ES-I3 (cell line): ENCODE results near the gene PHYKPL.
A peak's percentile ranks its signal among the peaks of the same experiment; 100 is the strongest.
"Not testable (repeated sequence)": the region's sequence is repeated elsewhere in the genome, so short reads cannot be mapped to it uniquely, and the experiment has no call there.

ENCODE experiments used
- H3K36me3 ChIP-seq: 2 replicates; pipeline ENCODE4 v1.6.1; 2013; ENCODE audit warnings: mild to moderate bottlenecking, low read length, control low read depth, moderate library complexity; ENCODE audit not compliant: insufficient read depth
- H3K4me1 ChIP-seq: 2 replicates; pipeline ENCODE4 v1.6.1; 2013; ENCODE audit warnings: mild to moderate bottlenecking, control low read depth, low read length; ENCODE audit not compliant: insufficient read depth
- H3K9ac ChIP-seq: 2 replicates; pipeline ENCODE4 v1.6.1; 2013; ENCODE audit warnings: low read depth, mild to moderate bottlenecking, low read length, moderate library complexity
- H3K9me3 ChIP-seq: 2 replicates; pipeline ENCODE4 v1.6.1; 2013; ENCODE audit warnings: mild to moderate bottlenecking, low read length, moderate library complexity; ENCODE audit not compliant: control insufficient read depth, insufficient read depth

The PHYKPL gene

DNA sequence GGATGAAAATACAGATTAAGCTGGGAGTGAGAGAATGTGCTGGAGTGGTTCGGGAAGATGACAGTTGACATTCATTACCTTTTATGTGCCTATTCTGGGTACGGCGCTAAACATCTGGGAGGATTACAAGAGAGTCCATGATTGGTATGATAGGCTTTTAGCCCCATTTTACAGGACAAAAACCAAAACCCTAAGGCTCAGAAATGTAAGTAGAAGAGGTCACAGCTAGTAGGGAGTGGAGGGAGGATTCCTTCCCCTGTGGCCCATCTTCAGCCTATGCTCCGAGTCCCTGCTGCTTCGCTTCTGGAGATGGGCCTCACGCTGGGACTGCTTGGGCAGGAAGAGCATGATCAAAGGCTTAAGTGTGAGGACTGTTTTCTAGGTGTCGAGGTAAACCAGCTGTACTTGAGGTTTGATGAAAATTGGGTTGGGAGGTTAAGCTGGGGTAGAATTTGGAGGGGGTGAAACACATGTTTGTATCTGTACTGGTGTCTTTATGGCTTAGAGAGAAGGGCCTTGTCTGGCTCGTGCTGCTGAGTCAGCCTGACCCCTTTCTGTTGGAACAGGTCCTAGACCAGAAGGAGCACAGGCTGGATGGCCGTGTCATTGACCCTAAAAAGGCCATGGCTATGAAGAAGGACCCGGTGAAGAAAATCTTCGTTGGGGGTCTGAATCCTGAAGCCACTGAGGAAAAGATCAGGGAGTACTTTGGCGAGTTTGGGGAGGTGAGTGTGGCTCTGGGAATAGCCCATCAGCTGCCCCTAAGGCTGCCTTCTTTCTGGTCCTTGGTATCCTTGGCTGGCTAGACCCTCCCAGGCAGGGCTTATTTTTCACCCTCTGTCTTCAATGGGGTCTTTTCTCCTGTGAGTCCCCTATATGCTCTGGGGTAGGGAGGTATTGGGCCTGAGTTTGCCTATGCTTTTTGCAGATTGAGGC lies 26.2 kb downstream of the PHYKPL start:
- H3K36me3 ChIP-seq = peaks cover 44% of the 10 kb centered on the region
- H3K9ac ChIP-seq = peak overlapping the region; percentile 85
- peaks cover 12% of the 10 kb centered on the region for H3K4me1 ChIP-seq
- no peaks in the 10 kb centered on the region for H3K9me3 ChIP-seq

DNA sequence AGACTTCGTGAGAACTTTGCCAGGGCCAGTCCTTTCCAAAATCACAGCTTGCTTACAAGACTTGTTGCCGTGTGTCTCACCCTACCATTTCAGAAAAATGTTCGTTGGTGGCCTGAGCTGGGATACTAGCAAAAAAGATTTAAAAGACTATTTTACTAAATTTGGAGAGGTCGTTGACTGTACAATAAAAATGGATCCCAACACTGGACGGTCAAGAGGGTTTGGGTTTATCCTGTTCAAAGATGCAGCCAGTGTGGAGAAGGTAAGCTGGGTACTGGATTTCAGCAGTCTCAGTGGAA lies 26.9 kb downstream of the PHYKPL start:
- H3K9ac ChIP-seq = peak overlapping the region; percentile 85
- H3K9me3 ChIP-seq = no peaks in the 10 kb centered on the region
- peaks cover 41% of the 10 kb centered on the region for H3K36me3 ChIP-seq
- H3K4me1 ChIP-seq = peaks cover 12% of the 10 kb centered on the region

DNA sequence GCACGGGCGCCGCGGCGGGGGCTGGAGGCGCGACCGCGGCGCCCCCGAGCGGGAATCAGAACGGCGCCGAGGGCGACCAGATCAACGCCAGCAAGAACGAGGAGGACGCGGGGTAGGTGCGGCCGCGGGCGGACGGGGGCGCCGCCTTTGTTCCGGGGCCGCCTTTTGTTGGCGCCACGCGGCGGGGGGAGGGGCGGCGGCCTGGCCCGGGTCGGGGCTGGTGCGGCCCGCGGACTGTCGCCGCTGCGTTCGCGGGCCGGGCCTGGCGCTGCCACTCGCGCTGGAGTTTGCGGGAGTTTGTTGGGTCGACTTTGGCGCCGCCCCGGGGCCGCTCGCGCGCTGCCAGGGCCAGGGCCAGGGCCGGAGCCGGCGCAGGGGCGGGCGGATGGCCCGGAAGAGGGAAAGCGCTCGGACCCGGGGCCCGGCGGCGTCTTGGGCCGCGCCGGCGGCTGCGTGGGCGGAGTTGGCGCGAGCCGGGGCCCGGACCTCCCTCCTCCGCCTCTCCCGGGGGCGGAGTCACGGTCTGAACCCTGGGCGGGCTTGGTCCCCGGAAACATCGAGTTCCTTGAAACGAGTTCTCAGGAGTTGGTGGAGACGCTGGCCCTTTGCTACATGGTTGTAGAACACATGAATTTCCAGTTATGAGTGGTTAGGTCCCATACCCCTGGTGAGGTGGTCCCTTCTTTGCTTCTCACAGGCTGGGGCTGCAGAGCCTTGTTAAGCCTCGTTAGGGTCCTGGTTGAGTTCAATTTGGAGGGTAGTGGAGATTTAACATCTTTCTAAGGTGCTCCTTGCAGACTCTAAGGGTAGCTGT lies 27.5 kb downstream of the PHYKPL start:
- Histone ChIP-seq H3K36me3 (peaks cover 37% of the 10 kb centered on the region), H3K9me3 (no peaks in the 10 kb centered on the region), H3K9ac (peak overlapping the region; percentile 85), H3K4me1 (peaks cover 12% of the 10 kb centered on the region)

DNA sequence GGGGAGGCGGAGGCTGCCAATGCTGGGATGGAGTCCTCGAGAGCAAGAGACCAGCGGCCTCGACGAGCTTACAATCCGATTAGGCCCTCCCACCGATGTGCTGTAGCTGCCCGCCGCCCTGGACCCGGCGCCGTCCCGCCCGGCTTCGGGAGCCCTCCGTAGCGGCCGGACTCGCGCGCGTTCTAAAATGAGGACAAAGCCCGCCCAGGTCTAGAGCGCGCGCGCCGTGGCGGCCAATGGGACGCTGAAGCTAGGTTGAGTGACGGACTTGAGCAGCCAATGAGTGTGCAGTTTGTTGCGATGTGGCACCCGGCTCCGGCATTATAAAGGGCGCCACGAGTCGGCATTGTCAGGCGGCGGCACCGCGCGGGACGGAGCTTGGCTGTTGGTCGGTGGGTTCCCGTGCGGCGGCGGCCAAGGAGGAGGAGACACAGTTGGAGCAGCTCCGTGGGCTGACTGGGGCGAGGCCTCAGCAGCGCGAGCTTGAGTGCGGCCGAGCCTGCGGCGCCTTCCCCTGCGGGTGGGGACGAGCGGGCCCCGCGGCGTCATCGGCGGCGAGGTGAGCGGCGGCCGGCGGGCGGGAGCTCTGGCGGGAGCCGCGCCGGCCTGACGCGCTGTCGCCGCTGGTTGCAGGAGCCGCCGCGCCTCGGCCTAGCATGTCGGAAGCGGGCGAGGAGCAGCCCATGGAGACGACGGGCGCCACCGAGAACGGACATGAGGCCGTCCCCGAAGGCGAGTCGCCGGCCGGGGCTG lies 28.2 kb downstream of the PHYKPL start, which contains the start of gene HNRNPAB:
Gene HNRNPAB (plus strand): TSS at position 352 of the 753 bp plus-strand sequence. CDS start 305 bp downstream, at position 657.
- H3K4me1 ChIP-seq = peaks cover 12% of the 10 kb centered on the region
- H3K9ac ChIP-seq = peak within 1 kb of the TSS; percentile 85
- peaks cover 32% of the 10 kb centered on the region for H3K36me3 ChIP-seq
- H3K9me3 ChIP-seq = no peaks in the 10 kb centered on the region

DNA sequence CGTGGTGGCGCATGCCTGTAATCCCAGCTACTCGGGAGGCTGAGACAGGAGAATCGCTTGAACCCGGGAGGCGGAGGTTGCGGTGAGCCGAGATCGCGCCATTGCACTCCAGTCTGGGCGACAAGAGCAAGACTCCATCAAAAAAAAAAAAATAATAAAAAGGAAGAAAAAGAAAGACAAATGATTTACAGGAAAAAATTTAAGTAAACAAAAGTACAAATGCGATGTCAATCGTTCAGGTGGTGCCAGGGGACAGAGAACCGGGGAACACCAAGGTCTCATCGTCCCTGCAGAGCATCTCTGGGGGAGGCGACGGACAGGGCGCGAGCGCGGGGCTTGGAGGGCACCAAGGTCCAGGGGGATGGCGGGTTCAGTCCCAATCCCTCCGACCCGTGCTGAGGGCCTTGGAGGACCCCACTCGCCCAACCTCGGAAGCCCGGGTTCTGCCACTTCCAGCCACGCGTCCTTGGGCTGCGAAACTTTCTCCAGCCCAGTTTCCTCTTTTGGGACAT lies 28.9 kb downstream of the PHYKPL start:
- Histone ChIP-seq H3K4me1 (peaks cover 12% of the 10 kb centered on the region), H3K36me3 (peaks cover 27% of the 10 kb centered on the region), H3K9me3 (no peaks in the 10 kb centered on the region), H3K9ac (peak overlapping the region; percentile 85)

DNA sequence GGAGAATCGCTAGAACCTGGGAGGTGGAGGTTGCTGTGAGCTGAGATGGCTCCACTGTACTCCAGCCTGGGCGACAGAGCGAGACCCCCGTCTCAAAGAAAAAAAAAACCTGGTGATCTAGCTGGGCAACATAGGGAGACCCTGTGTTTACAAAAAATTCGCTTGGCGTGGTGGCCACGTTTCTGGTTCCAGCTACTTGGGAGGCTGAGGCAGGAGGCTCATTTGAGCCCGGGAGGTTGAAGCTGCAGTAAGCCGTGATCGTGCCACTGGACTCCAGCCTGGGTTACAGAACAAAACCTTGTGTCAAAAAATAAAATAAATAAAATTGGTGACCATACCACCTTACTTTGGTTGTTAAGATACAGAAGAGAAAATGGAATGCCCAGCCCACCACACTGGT lies 30.1 kb downstream of the PHYKPL start:
- H3K9ac ChIP-seq = no peak overlapping the region
- peaks cover 12% of the 10 kb centered on the region for H3K4me1 ChIP-seq
- H3K9me3 ChIP-seq = no peaks in the 10 kb centered on the region
- peaks cover 21% of the 10 kb centered on the region for H3K36me3 ChIP-seq

DNA sequence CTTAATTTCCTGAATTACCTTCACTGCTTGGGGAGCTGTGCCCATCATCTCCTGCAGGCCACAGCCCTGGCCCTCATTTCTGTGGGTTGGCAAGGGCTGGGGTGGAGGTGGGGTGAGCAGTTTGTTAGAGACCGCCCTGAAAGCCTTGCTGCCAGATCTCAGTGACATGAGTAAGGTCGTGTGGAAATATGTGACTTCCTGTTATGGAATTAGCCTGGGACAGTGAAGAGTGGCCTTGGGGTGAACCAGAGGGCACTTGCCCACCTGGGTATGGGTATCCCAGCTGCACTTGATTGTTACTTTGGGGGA lies 30.7 kb downstream of the PHYKPL start:
- Histone ChIP-seq H3K36me3 (peaks cover 15% of the 10 kb centered on the region), H3K9me3 (no peaks in the 10 kb centered on the region), H3K4me1 (peaks cover 9% of the 10 kb centered on the region), H3K9ac (no peak overlapping the region)

DNA sequence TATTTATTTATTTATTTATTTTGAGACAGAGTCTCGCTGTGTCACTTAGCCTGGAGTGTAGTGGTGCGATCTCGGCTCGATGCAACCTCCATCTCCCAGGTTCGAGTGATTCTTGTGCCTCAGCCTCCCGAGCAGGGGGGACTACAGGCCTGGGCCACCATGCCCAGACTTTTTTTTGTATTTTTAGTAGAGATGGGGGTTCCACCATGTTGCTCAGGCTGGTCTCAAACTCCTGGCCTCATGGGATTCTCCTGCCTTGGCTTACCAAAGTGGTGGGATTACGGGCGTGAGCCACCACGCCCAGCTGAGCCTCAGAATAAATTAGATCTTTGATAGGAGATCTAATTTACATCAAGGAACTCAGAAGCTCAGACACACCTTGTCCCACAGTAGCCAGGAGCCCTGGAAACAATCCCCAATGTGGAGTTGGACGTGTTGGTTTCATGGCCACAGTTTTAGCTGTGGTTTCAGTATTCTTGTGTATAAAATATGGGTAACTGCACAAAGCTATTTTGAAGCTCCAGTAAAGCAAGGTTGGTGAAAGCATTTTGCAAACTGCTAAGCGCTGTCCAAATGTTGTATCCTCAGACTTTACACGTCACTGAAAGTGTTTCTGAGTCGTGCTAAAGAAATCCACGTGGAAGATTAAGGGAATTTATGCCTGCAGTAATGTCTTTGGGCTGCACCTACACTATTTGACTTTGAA lies 31.2 kb downstream of the PHYKPL start:
- H3K36me3 ChIP-seq = peaks cover 11% of the 10 kb centered on the region; the same call in 1 of the 2 replicates
- no peak overlapping the region for H3K9ac ChIP-seq
- no peaks in the 10 kb centered on the region for H3K9me3 ChIP-seq
- peaks cover 5% of the 10 kb centered on the region for H3K4me1 ChIP-seq

DNA sequence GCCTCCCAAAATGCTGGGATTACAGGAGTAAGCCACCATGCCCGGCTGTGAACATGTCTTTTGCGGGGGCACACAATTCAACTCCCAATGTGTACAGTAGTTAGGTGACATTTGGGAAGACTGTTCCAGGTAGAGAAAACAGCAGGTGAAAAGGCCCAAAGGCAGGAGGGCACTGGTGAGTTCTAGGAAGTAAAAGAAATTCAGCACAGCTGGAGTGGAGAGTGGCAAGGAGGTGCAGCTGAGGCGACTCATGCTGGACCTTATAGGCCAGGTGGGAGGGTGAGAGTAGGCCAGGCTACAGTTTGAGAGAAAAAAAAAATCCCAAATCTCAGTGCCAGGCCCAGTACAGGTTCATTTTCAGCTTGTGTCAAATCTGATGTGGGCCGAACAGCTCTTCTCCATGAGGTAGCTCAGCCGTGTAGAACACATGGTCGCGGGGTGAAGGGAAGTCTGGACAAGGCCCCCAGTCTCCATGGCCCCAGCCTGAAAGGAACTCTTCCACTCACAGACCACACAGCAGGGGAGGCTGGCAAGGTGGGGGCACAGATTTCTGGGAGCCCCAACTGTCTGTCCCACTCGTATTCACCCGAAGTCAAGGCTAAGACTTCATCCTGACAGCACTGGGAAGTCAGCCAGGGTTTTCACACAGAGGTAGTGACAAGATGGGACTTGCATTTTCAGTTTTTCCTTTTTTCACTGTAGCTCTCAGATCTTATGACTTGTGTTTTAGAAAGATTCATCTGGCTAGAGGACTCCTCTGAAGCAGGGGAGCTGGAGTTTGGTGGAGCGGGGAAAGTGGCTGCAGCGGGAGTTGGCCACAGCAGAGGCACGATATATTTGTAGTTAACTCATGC lies 32.8 kb downstream of the PHYKPL start:
- no peak overlapping the region for H3K9ac ChIP-seq
- H3K9me3 ChIP-seq = no peaks in the 10 kb centered on the region
- H3K4me1 ChIP-seq = no peaks in the 10 kb centered on the region; the same call in 1 of the 2 replicates
- no peaks in the 10 kb centered on the region for H3K36me3 ChIP-seq

DNA sequence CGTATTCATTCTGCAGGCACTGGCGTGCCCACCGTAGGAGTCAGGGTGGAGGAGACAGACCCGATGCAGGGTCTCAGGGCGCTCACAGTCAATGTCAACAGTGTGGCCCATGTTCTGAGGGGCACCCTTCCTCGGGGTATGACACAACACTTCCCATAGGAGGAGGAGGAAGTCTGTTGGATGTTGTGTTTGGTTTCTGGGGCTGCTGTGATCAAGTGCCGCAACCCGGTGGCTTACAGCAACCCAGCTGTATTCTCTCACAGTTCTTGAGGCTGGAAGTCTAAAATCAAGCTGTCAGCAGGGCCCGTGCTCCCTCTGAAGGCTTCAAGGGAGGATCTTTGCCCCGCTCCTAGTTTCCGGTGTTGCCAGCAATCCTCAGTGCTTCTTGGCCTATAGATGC lies 33.9 kb downstream of the PHYKPL start:
- Histone ChIP-seq H3K9ac (no peak overlapping the region), H3K36me3 (no peaks in the 10 kb centered on the region), H3K4me1 (no peaks in the 10 kb centered on the region; the same call in 1 of the 2 replicates), H3K9me3 (no peaks in the 10 kb centered on the region)

DNA sequence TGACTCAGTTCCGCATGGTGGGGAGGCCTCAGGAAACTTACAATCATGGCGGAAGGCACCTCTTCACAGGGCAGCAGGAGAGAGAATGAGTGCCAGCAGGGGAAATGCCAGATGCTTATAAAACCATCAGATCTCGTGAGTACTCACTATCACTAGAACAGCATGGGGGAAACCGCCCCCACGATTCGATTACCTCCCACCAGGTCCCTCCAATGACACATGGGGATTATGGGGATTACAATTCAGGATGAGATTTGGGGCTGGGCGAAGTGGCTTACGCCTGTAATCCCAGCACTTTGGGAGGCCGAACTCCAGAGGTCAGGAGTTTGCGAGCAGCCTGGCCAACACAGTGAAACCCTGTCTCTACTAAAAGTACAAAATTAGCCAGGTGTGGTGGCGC lies 34.5 kb downstream of the PHYKPL start:
- H3K4me1 ChIP-seq, H3K36me3 ChIP-seq, H3K9me3 ChIP-seq, H3K9ac ChIP-seq: not testable (repeated sequence)

DNA sequence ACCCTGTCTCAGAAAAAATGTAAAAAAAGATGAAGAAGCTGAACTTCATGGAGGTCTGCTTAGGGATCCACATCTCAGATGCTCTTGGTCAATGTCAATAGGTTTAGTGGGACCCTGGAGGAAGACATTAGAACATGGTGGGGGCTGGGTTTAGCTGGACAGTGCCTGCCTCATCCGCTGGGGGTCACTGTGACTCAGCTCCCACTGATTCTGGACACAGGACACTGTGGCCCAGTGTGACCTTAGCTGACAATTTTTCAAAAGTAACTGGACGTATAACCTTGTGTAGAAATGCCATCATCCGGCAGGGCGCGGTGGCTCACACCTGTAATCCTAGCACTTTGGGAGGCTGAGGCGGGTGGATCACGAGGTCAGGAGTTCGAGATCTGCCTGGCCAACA lies 35.6 kb downstream of the PHYKPL start:
- no peaks in the 10 kb centered on the region for H3K36me3 ChIP-seq
- H3K9me3 ChIP-seq = no peaks in the 10 kb centered on the region
- no peaks in the 10 kb centered on the region; the same call in 1 of the 2 replicates for H3K4me1 ChIP-seq
- no peak overlapping the region for H3K9ac ChIP-seq

DNA sequence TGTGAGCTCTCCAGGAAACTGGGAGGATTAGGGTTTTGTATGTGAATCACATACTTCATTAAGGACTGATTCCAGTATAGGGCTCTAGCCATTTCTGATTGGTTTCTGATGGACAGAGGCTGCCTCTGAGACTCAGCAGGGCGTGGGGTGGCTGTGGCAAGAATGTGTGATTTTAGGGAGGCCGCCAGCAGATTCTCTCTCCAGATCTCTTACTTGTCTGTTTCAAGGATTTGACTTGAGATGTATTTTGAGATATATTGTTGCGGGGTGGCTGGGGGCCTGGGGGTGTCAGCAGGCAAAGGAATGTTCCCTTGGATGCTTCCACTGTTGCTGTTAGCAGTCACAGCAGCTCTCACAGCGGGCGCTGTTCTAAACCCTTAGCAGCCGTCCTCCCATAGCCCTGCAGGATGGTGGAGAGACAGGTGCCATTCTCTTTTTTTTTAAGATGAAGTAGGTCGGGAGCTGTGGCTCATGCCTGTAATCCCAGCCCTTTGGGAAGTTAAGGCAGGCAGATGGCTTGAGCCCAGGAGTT lies 36.3 kb downstream of the PHYKPL start:
- Histone ChIP-seq H3K36me3 (no peaks in the 10 kb centered on the region), H3K9ac (no peak overlapping the region), H3K4me1 (no peaks in the 10 kb centered on the region; the same call in 1 of the 2 replicates), H3K9me3 (no peaks in the 10 kb centered on the region)
